MCF 10A (cell line): ENCODE measurements around the gene STK17A. TPM values are rescaled to one million over a fixed set of nuclear protein-coding genes. Genes with fewer than 3 reads are reported as not detected.

ENCODE experiments used
- BruUV-seq: library from RNA; stranded (reverse); fragments of 400-500 nt; replicated peaks from 2 replicates; lab custom pipeline; 2021; lab: Mats Ljungman, UMichigan
- CTCF ChIA-PET: fragments of 300-600 bp; sonication (Branson Sonifier 250); formaldehyde crosslinking; extraction: SDS; loops from one replicate; lab custom pipeline; 2021; ENCODE audit warnings: antibody characterized with exemption, inconsistent platforms; lab: Yijun Ruan, JAX
- POLR2A ChIA-PET: fragments of 300-600, 350-650 bp; sonication (Branson Sonifier 250); formaldehyde crosslinking; extraction: SDS; loops from one replicate; lab custom pipeline; 2020; ENCODE audit warnings: antibody characterized with exemption, inconsistent platforms; lab: Yijun Ruan, JAX
- DNase-seq: peaks from one replicate; pipeline ENCODE4 v3.0.0-alpha.2; 2018; ENCODE audit not compliant: unreplicated experiment
- H3K27ac Mint-ChIP-seq: one replicate; pipeline ENCODE4 v1.8.0; 2022; ENCODE audit warnings: mild to moderate bottlenecking, low read depth, mixed read lengths; ENCODE audit not compliant: unreplicated experiment
- H3K27me3 Mint-ChIP-seq: one replicate; pipeline ENCODE4 v1.8.0; 2022; ENCODE audit warnings: mixed read lengths; ENCODE audit not compliant: insufficient read depth, unreplicated experiment
- H3K36me3 Mint-ChIP-seq: one replicate; pipeline ENCODE4 v1.8.0; 2022; ENCODE audit warnings: mild to moderate bottlenecking, moderate library complexity, mixed read lengths; ENCODE audit not compliant: insufficient read depth, unreplicated experiment
- H3K4me1 Mint-ChIP-seq: one replicate; pipeline ENCODE4 v1.8.0; 2022; ENCODE audit warnings: mixed read lengths; ENCODE audit not compliant: insufficient read depth, unreplicated experiment
- H3K4me3 Mint-ChIP-seq: one replicate; pipeline ENCODE4 v1.8.0; 2022; ENCODE audit warnings: mild to moderate bottlenecking, moderate library complexity, mixed read lengths; ENCODE audit not compliant: unreplicated experiment
- H3K9me3 Mint-ChIP-seq: one replicate; pipeline ENCODE4 v1.8.0; 2022; ENCODE audit warnings: mixed read lengths; ENCODE audit not compliant: unreplicated experiment
- CTCF ChIP-seq: fragments of 200-600 bp; IDR thresholded peaks from one replicate; pipeline ENCODE4 v1.8.0; 2022; ENCODE audit warnings: antibody characterized with exemption, mild to moderate bottlenecking; ENCODE audit not compliant: unreplicated experiment
- intact Hi-C: fragments of 100-400 bp; cut with micrococcal nuclease; formaldehyde crosslinking; loops from 2 replicates; pipeline ENCODE4 v1.14.1; 2022
- total RNA-seq: library from RNA; stranded (reverse); gene quantifications from 2 replicates; pipeline ENCODE4 v1.2.3, GENCODE V29; 2022

The STK17A gene
- total RNA-seq, 1 experiment from 2014 or later, result 51.6 TPM

- DNase-seq, result peak; percentile 45
- Mint-ChIP-seq H3K27ac (peak overlapping the region; percentile 89), H3K36me3 (peaks cover 75% of the 10 kb centered on the region), H3K4me3 (no peak overlapping the region), H3K9me3 (no peaks in the 10 kb centered on the region), H3K4me1 (peaks cover 54% of the 10 kb centered on the region), H3K27me3 (no peaks in the 10 kb centered on the region)
- no peak for TF ChIP-seq CTCF
- intact Hi-C loops, result no loop called here
- no TSS peak for BruUV-seq
- POLR2A ChIA-PET, result interaction anchor here (0.6 to 8.1 kb wide), 8 partner anchors 9 to 191 kb away, joined by 3 to 107 read pairs (median 8); partner anchors contain the start of gene STK17A
- CTCF ChIA-PET, result interaction anchor here (0.7 to 3.9 kb wide), 4 partner anchors 53 to 65 kb away, joined by 3 to 27 read pairs (median 4); partner anchors contain the start of gene STK17A
These were observed 63.9 kb downstream of the STK17A start for GRCh38 chr7:43646603-43647338.

GRCh38 chr7:43647339-43647672 is 64.4 kb downstream of the STK17A start:
- DNase-seq, result peak; percentile 51
- Mint-ChIP-seq H3K27me3 (no peaks in the 10 kb centered on the region), H3K9me3 (no peaks in the 10 kb centered on the region), H3K4me1 (peaks cover 54% of the 10 kb centered on the region), H3K27ac (peak overlapping the region; percentile 89), H3K36me3 (peaks cover 73% of the 10 kb centered on the region), H3K4me3 (peak overlapping the region; percentile 38)
- intact Hi-C loops, result no loop called here
- CTCF ChIA-PET, result interaction anchor here (0.6 to 3.9 kb wide), 5 partner anchors 9 to 65 kb away, joined by 3 to 27 read pairs (median 3); partner anchors contain the start of gene STK17A
- BruUV-seq, result TSS peak; percentile 49
- no peak for TF ChIP-seq CTCF
- POLR2A ChIA-PET, result interaction anchor here (0.5 to 8.1 kb wide), 14 partner anchors 10 to 1045 kb away, joined by 3 to 107 read pairs (median 8); partner anchors contain the start of gene STK17A

GRCh38 chr7:43647673-43648472 is 65.0 kb downstream of the STK17A start:
- no peak for TF ChIP-seq CTCF
- peaks cover 54% of the 10 kb centered on the region for H3K4me1 Mint-ChIP-seq
- peak overlapping the region; percentile 38 for H3K4me3 Mint-ChIP-seq
- intact Hi-C loops, result loop anchor here (1.0 kb wide), 2 partner anchors 52 to 65 kb away; partner anchors contain the start of gene STK17A
- peaks cover 72% of the 10 kb centered on the region for H3K36me3 Mint-ChIP-seq
- H3K9me3 Mint-ChIP-seq, result no peaks in the 10 kb centered on the region
- BruUV-seq, result no TSS peak
- H3K27me3 Mint-ChIP-seq, result no peaks in the 10 kb centered on the region
- ChIA-PET POLR2A (interaction anchor here (0.5 to 8.1 kb wide), 27 partner anchors 9 to 1045 kb away, joined by 3 to 107 read pairs (median 3); partner anchors contain the start of genes COA1 and STK17A), CTCF (interaction anchor here (0.6 to 4.0 kb wide), 9 partner anchors 10 to 639 kb away, joined by 3 to 31 read pairs (median 4); partner anchors contain the start of gene STK17A)
- DNase-seq, result peak; percentile 98
- peak overlapping the region; percentile 89 for H3K27ac Mint-ChIP-seq
